T-helper 2 cell (primary cell): ENCODE measurements around the gene EIF1.
"Not testable (repeated sequence)": the region's sequence is repeated elsewhere in the genome, so short reads cannot be mapped to it uniquely, and the experiment has no call there.

Experiments
- DNase-seq, 5 experiments: peaks; one replicate each; pipeline versions ENCODE4 v3.0.0 to v3.0.0-alpha.2; 2012 to 2022
- total RNA-seq, 2 donors: gene quantifications; one replicate each; lab custom pipeline; 2026; lab: John Stamatoyannopoulos, UW

The EIF1 gene
- total RNA-seq, result 1,273 to 1,854 reads per million in 2 donors

DNA sequence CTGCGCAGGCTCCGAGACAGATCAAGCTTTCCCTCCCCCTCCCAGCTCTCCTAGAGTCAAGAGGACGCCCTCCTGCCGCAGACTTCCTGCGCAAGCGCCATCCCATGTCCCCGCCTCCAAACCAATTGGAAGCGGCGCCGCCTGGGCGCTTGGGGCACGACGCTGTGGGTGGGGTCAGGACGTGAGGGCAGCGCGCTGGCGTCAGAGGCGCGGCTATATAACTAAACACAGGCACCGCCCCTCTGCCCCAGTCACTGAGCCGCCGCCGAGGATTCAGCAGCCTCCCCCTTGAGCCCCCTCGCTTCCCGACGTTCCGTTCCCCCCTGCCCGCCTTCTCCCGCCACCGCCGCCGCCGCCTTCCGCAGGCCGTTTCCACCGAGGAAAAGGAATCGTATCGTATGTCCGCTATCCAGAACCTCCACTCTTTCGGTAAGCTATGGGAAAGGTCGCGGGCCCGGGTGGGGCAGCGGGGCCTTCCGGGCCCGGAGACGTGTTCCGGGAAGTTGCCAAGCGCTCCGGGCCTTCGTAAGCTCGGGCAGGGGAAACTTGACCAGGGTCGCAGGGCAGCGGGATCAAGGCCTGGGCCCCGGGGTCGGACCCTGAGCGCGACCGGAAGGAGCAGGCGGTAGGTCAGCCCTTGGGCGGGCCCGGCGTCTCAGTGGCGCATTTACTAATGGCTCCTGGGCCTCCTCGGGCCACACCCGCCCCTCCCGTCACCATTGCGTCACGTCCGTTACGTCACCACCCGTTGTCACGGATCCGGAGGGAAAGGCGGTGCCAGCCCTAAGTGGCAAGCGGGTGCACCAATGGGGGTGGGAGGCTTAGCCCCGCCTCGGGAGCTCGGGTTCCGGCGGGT lies at the start of gene EIF1:
EIF1 (plus strand) TSS at position 245 of the 856 bp plus-strand sequence; CDS start at position 399, 154 bp downstream.
- DNase-seq, result peak; percentile 97 to 100 (median 99)

DNA sequence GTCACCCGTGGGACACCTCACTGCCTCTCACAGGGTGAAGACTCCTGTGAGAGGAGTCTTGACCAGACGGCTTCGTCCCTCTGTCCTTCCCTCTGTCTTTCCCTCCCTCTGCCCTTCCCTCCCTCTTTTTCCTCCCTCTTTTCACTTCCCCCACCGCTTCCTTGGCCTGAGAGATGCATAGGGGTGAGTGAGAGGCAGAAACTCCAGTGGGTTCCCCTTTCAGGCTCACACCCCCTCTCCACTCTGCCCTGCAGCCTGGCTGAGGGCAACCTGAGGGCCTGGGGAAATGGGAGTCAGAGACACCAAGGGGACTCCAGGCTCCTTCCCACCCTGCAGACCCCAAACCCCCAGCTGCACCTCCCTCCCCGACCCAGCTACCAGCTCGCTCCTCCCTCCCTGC lies 49.7 kb upstream of the EIF1 start:
- no peak for DNase-seq

DNA sequence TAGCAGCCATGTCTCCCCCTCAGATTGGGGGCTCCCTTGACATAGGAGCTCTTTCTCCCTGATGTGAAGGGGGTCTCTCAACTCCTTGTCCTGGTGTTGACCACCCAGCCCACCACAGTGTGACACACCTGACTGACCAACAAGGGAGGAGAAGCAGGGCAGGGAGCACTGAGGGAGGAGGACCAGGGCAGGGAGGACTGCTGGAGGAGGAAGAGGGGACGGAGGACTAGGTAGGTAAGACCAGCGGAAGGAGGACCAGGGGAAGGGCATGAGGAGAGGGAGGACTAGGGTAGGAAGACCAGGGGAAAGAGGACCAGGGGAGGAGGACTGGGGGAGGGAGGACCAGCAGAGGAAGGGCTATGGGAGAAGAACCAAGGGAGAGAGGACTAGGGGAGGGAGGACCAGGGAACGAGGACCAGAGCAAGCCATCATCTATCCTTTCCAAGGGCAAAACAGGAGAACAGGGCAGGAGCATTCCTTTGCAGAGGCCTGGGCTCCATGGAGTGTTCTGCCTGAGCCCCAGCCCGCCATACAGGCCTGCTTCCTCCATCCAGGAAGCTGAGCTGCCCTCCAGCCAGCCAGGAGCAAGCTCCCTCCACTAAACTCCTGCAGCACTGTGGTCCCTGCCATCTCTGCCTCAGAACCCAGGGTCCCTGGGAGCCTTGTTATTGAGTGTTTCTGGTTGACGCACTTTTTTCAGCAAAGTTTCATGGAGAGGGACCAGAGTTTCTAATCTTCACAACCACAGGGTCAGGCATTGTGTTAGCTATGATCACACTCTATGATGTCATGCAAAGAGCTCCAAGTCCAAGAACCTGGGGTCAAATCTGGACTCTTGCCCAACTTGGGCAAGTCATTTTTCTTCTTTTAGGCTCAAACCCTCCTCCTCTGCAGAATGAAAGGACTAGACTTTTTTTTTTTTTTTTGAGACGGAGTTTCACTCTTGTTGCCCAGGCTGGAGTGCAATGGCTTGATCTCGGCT lies 48.9 kb upstream of the EIF1 start:
- no peak for DNase-seq

DNA sequence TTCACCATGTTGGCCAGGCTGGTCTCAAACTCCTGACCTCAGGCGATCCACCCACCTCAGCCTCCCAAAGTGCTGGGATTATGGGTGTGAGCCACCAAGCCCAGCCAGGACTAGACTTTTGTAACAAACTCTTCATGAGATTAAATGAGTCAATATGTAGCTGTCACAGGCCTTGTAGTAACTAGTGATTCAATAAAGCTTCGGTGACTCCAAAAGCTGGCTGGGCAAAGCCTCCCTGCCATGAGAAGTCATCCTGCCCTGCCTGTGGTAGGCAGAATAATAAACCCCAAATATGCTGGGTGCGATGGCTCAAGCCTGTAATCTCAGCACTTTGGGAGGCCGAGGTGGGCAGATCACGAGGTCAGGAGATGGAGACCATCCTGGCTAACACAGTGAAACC lies 48.1 kb upstream of the EIF1 start:
- DNase-seq, result not testable (repeated sequence)

- no peak for DNase-seq
These were observed 46.2 kb upstream of the EIF1 start for GRCh38 chr17:41642252-41643156.

GRCh38 chr17:41647038-41647813 lies 41.5 kb upstream of the EIF1 start:
- DNase-seq, result no peak

DNA sequence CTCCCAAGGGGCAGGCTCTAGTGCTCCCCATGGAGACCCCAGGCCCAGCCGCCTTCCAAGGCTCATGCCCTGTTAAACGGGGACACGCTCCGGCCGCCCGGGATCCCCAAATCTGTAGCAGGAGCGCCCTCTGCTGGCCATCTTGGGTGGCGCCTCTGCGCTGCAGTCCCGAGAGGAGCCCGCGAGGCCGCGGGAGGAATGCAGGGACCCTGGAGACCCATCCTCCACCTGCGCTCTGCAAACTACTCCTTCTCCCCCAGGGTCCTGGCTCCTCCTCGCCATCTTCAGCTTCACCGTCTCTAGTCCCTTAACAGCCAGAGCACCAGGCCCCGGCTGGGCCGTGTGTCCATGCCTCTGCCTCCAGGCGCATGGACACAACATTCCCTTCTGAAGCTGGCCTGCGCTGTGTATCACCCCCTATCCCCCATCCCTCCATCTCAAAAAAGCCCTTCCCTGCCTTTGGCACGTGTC lies 40.7 kb upstream of the EIF1 start:
- peak; percentile 69 to 89 (median 81) for DNase-seq

DNA sequence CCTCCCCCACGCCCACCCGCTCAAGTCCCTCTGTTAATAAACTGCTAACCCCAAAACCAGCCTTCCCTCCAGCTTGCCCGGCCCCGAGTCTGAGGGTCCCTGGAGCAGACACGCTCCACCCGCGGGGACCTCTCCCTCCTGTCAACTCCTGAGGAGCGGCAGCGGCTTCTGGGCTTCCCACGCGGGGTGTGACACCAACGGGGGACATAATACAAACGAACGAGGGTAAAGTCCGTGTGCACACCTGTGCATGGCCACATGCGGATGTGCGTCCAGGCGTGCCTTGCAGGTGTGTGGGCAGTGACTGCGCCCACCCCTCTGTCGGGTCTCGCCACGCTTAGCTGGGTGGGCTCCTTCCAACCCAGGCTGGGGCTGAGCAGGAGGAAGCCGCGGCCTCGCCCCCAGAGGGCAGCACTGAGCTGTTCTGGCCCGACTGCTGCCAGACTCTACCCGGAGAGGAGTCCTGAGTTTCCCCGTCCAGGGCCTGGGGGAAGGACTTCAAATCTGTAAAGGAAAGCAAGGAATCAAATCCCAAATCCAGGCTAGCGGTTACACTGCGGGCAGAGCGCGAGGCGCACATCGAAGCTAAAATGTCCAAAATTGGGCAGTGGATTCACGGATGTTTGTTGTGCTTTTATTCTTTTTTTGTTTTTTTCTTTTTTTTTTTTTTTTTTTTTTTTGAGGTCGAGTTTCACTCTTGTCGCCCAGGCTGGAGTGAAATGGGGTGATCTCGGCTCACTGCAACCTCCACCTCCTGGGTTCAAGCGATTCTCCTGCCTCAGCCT lies 40.1 kb upstream of the EIF1 start:
- peak; percentile 68 to 78 (median 77) for DNase-seq

- DNase-seq, result no peak
These were observed 38.7 kb upstream of the EIF1 start for GRCh38 chr17:41649923-41650519.

GRCh38 chr17:41650794-41651624 lies 37.7 kb upstream of the EIF1 start:
- DNase-seq, result no peak

GRCh38 chr17:41651625-41652460 lies 36.8 kb upstream of the EIF1 start:
- no peak for DNase-seq

DNA sequence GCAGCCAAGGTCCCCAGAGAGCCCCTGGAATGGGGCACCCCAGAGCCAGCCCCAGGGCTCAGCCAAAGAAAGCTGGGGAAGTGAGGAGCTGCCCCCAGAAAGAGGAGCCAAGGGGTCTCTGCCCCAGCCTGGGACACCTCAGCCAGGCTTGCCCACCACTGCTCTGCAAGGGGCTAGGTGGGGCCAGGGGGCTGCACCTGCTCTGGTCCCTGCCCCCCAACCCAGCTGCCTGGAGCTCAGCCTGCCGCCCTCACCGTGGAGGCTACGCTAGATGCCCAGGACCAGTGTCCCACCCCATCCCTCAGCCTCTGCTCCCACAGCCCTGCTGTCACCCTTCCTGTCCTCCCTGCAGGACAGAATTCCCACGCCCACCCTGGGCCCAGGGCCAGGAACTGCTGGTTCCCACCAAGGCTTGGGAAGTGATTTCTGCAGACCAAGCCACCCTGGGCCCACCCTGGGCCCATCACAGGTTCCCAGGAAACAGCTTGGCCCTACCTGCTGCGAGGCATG lies 36.2 kb upstream of the EIF1 start:
- no peak for DNase-seq

DNA sequence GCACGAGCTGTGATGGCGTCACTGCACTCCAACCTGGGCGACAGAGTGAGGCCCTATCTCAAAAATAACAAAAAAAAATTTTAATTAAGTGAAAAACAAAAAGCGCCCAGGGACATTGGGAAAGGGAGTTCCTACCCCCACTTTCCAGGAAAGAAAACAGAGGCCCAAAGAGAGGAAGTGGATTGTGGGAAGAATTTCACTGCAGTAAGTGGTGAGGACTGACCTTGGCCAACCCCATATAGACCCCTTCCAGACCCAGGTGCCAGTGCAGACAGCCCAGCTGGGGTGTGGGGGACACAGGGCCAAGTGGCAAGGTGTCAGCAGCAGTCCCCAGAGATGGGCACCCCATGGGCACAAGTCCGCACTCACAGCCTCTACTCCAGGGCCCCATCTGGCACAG lies 35.3 kb upstream of the EIF1 start:
- DNase-seq, result no peak

DNA sequence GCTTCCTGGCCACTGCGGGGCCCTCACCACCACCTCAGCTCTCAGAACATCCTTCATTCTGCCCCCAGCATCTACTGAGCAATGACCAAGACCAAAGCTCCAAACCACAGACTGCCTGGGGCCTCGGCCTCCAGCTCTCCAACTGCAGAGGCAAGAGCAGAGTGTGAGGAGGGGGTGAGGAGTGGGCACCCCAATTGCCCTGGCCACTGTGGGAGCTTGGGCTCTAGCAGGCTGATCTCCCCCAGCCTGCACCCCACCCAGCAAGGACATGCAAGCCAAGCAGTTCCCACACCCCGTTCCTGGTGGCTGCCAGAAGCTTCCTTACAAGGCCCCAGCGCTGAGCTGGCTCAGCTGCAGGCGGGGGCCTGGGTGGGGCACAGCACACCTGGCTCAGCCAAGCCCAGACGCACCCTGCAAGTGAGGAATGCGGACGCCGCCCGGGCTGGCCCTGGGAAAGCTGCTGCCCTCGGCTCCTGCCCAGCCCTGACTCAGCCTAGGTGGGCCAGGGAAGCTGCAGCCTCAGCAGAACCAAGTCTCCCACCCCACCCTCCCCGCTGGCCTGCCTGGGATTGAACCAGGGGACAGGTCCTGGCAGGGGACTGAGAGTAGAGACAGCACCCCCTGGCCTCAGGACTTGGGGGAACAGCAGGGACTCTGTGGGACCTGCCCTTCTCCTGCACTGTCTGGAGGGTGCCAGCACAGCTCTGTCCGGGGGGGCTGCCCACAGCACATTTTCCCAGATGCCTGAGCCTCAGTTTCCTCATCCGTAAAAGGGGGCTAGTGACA lies 34.6 kb upstream of the EIF1 start:
- no peak for DNase-seq

GRCh38 chr17:41654678-41655607 lies 33.7 kb upstream of the EIF1 start:
- no peak for DNase-seq

DNA sequence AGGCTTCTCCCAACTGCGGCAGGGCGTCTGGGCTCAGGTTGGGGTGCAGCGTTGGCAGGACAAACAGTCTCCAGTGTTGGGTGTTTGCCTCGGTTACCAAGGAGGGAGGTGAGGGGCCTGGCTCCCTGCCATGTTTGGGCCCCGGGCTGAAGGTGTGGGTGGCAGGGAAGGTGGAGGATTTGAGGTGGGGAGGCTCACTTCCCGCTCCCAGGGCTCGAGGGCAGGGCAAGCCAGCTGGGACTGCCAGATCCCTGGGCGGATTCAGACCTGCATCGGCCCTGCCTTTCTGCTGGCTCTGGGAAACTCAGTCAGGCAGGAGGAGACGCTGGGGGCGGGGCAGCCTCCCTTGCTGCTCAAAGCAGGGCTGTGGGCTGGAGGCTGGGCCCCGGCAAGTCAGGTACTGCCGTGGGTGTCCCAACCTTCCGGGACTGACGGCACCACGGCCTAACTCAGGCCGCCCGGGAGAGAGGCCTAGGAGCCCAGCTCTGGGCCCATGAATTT lies 33.0 kb upstream of the EIF1 start:
- DNase-seq, result no peak
